Measurements from ENCODE around the gene ITIH5. TPM values are rescaled to one million over a fixed set of nuclear protein-coding genes. Genes with fewer than 3 reads are reported as not detected.

ITIH5 gene
- total and polyA plus RNA-seq, 10 donors: 0.59 to 5.2 (median 1.7) TPM

DNA sequence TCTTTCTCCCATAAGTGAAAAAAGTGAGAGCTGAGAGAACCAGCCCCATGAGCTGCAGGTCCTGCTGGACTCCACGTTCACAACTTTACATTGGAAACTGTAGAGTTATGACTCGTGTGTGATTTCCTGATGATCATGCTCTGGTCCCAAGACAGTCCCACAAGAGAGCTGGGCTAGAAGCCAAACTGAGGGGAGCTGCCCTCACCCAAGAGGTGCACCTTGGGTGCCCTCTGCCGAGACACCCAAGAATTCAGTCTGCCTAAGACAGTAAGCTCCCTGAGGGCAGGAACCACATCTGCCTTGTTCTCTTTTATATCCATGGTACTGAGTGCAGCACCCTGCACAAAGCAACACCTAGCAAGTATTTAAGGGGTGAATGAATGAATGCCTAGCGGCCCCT is 143.1 kb downstream of the ITIH5 start:
- Histone ChIP-seq H3K4me1 (peaks cover 0 to 11% (median 0%) of the 10 kb centered on the region in 6 donors), H3K27ac (no peak overlapping the region), H3K27me3 (replicated peaks in 1 of 7) (peaks cover 0 to 34% (median 3%) of the 10 kb centered on the region in 7 donors), H3K9me3 (no peaks in the 10 kb centered on the region), H3K36me3 (no peaks in the 10 kb centered on the region), H3K4me3 (no peak overlapping the region)
- WGBS, 5 donors: 61 to 78% (median 70%) methylated on average over 4 of the region's 4 CpGs
- no peak for DNase-seq
- intact Hi-C loops (cut with DNase I; ENCODE audit: low total_unique reads): loop anchor here (10.0 kb wide), 1 partner anchor 1781 kb away; no protein-coding TSS in a partner anchor
- TF ChIP-seq CTCF (IDR thresholded peaks at IDR 0.05 in 8 of 11, conservative IDR thresholded peaks at IDR 0.05 in 3 of 11) (no peak), POLR2AphosphoS5 (IDR thresholded peaks at IDR 0.05) (no peak), POLR2A (IDR thresholded peaks at IDR 0.05) (no peak)

GRCh38 chr10:7520507-7521485 is 146.0 kb downstream of the ITIH5 start:
- H3K27ac ChIP-seq: no peak overlapping the region
- intact Hi-C loops (cut with DNase I; ENCODE audit: low total_unique reads): loop anchor here (10.0 kb wide), 1 partner anchor 1784 kb away; no protein-coding TSS in a partner anchor
- TF ChIP-seq POLR2A (IDR thresholded peaks at IDR 0.05) (no peak), POLR2AphosphoS5 (IDR thresholded peaks at IDR 0.05) (no peak), CTCF (IDR thresholded peaks at IDR 0.05 in 8 of 11, conservative IDR thresholded peaks at IDR 0.05 in 3 of 11) (no peak)
- H3K27me3 ChIP-seq (replicated peaks in 1 of 7): peaks cover 0 to 22% (median 0%) of the 10 kb centered on the region in 7 donors
- no peaks in the 10 kb centered on the region for H3K36me3 ChIP-seq
- no peak for DNase-seq
- no peak overlapping the region for H3K4me3 ChIP-seq
- peaks cover 0 to 11% (median 0%) of the 10 kb centered on the region in 6 donors for H3K4me1 ChIP-seq
- H3K9me3 ChIP-seq: no peaks in the 10 kb centered on the region
- WGBS, 5 donors: 73 to 78% (median 74%) methylated on average over 11 of the region's 11 CpGs

GRCh38 chr10:7519351-7519750 is 147.4 kb downstream of the ITIH5 start:
- no peaks in the 10 kb centered on the region for H3K36me3 ChIP-seq
- no peak for DNase-seq
- H3K4me3 ChIP-seq: no peak overlapping the region
- H3K27me3 ChIP-seq (replicated peaks in 1 of 7): peaks cover 0 to 14% (median 0%) of the 10 kb centered on the region in 7 donors
- 81 to 91% (median 87%) methylated on average over 6 of the region's 6 CpGs for WGBS, 5 donors
- H3K4me1 ChIP-seq: no peaks in the 10 kb centered on the region
- H3K9me3 ChIP-seq: no peaks in the 10 kb centered on the region
- H3K27ac ChIP-seq: no peak overlapping the region
- TF ChIP-seq POLR2AphosphoS5 (IDR thresholded peaks at IDR 0.05) (no peak), CTCF (IDR thresholded peaks at IDR 0.05 in 8 of 11, conservative IDR thresholded peaks at IDR 0.05 in 3 of 11) (no peak), POLR2A (IDR thresholded peaks at IDR 0.05) (no peak)
- intact Hi-C loops (cut with DNase I; ENCODE audit: low total_unique reads): no loop called here

- Histone ChIP-seq H3K9me3 (no peaks in the 10 kb centered on the region), H3K36me3 (no peaks in the 10 kb centered on the region), H3K4me3 (no peak overlapping the region), H3K4me1 (peaks cover 0 to 5% (median 0%) of the 10 kb centered on the region in 6 donors), H3K27ac (no peak overlapping the region), H3K27me3 (replicated peaks in 1 of 7) (peaks cover 0 to 8% (median 0%) of the 10 kb centered on the region in 7 donors)
- no peak for DNase-seq
- no peak for TF ChIP-seq POLR2AphosphoS5 (IDR thresholded peaks at IDR 0.05)
- no peak for TF ChIP-seq POLR2A (IDR thresholded peaks at IDR 0.05)
- TF ChIP-seq CTCF (IDR thresholded peaks at IDR 0.05 in 8 of 11, conservative IDR thresholded peaks at IDR 0.05 in 3 of 11): no peak
- WGBS, 5 donors: 77 to 100% (median 87%) methylated on average over 1 of the region's 1 CpG
- intact Hi-C loops (cut with DNase I; ENCODE audit: low total_unique reads): no loop called here
Observed at GRCh38 chr10:7518693-7519092, 148.1 kb downstream of the ITIH5 start.

All from spleen (tissue), 11 donors.